Kidney epithelial cell (primary cell): ENCODE measurements around the gene TTI1. TPM values are rescaled to one million over a fixed set of nuclear protein-coding genes. Genes with fewer than 3 reads are reported as not detected.

Experiments
- DNase-seq: peaks from one replicate; pipeline ENCODE4 v3.0.0-alpha.2; 2010; ENCODE audit warnings: low read depth
- H3K27me3 ChIP-seq: 2 replicates; pipeline ENCODE4 v1.6.0; 2011; ENCODE audit warnings: low read length; ENCODE audit not compliant: control insufficient read depth, insufficient read depth
- H3K36me3 ChIP-seq: 2 replicates; pipeline ENCODE4 v1.5.1; 2011; ENCODE audit warnings: low read length; ENCODE audit not compliant: control insufficient read depth, insufficient read depth
- H3K4me3 ChIP-seq: 2 replicates; pipeline ENCODE4 v1.5.1; 2011; ENCODE audit warnings: low read depth, mild to moderate bottlenecking, control low read depth, low read length
- total RNA-seq: library from RNA; depleted of rRNA; stranded (reverse); fragments of >200 nt; gene quantifications from 2 replicates; pipeline ENCODE4 v1.2.3, GENCODE V29; 2015
- TF ChIP-seq, protein P1 (sequence below): IDR thresholded peaks from 2 replicates; pipeline ENCODE4 v1.5.1; 2011; ENCODE audit warnings: mild to moderate bottlenecking, moderate library complexity, low read length, control low read depth, inconsistent platforms; ENCODE audit not compliant: insufficient read depth, poor library complexity, severe bottlenecking

The TTI1 gene
- total RNA-seq, 1 donor from 2014 or later: 18.8 TPM

- Histone ChIP-seq H3K27me3 (no peaks in the 10 kb centered on the region), H3K4me3 (no peak overlapping the region), H3K36me3 (no peaks in the 10 kb centered on the region)
- peak; percentile 73 for DNase-seq
- TF ChIP-seq, protein P1, sequence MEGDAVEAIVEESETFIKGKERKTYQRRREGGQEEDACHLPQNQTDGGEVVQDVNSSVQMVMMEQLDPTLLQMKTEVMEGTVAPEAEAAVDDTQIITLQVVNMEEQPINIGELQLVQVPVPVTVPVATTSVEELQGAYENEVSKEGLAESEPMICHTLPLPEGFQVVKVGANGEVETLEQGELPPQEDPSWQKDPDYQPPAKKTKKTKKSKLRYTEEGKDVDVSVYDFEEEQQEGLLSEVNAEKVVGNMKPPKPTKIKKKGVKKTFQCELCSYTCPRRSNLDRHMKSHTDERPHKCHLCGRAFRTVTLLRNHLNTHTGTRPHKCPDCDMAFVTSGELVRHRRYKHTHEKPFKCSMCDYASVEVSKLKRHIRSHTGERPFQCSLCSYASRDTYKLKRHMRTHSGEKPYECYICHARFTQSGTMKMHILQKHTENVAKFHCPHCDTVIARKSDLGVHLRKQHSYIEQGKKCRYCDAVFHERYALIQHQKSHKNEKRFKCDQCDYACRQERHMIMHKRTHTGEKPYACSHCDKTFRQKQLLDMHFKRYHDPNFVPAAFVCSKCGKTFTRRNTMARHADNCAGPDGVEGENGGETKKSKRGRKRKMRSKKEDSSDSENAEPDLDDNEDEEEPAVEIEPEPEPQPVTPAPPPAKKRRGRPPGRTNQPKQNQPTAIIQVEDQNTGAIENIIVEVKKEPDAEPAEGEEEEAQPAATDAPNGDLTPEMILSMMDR: no peak
Measured at GRCh38 chr20:38043512-38044300, 10.4 kb upstream of the TTI1 start.

DNA sequence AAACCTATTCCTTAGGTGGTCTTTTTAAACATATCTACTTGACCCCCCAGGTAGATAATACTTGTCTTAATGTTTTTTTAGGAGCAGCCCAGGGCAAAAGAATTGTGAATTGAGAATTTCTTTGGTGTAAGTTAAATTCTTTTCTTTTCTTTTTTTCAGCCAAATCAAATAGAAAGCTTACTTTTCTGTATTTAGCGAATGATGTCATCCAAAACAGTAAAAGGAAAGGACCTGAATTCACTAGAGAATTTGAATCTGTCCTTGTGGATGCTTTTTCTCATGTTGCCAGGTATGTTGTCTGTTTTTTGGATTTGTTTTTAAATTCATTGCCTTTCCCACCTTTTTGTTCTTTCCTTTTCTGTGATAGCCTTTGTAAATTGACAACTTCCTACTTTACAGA is 7.0 kb upstream of the TTI1 start:
- Histone ChIP-seq H3K36me3 (no peaks in the 10 kb centered on the region), H3K27me3 (no peaks in the 10 kb centered on the region), H3K4me3 (no peak overlapping the region)
- TF ChIP-seq, protein P1: no peak
- DNase-seq: no peak

- no peak overlapping the region for H3K4me3 ChIP-seq
- H3K36me3 ChIP-seq: no peaks in the 10 kb centered on the region
- no peak for DNase-seq
- TF ChIP-seq, protein P1: no peak
- no peaks in the 10 kb centered on the region for H3K27me3 ChIP-seq
Measured at GRCh38 chr20:38036366-38036765, 3.1 kb upstream of the TTI1 start.

DNA sequence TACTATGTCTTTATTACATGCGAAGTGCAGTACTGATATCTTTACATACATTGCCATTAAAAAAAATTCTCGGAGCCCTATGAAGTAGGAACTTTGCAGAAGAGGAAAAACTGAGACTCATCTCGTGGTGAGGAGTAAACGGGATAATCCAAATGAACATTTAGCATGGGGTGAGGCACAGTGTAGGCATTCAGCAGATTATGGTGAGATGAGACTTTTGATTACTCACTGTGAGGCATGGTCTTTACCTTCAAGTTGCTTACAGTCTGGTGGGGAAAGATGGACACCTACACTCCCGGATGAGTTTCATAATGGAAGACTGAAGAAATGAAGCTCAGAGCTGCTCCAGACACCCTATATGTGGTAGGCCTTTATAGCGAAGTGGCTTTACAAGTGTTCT is 1.7 kb upstream of the TTI1 start:
- DNase-seq: no peak
- TF ChIP-seq, protein P1: no peak
- Histone ChIP-seq H3K4me3 (no peak overlapping the region), H3K36me3 (no peaks in the 10 kb centered on the region), H3K27me3 (no peaks in the 10 kb centered on the region)

- Histone ChIP-seq H3K27me3 (no peaks in the 10 kb centered on the region), H3K36me3 (no peaks in the 10 kb centered on the region), H3K4me3 (peak overlapping the region; percentile 88)
- DNase-seq: no peak
- TF ChIP-seq, protein P1: no peak
Measured at GRCh38 chr20:38034108-38034649, 923 bp upstream of the TTI1 start.
